LNCaP clone FGC (cell line): Measurements from ENCODE around the gene VILL.
"Not testable (repeated sequence)": the region's sequence is repeated elsewhere in the genome, so short reads cannot be mapped to it uniquely, and the experiment has no call there.

Experiments
- DNase-seq: peaks from one replicate; pipeline ENCODE4 v3.0.0-alpha.2; 2011; ENCODE audit warnings: low read depth
- H3K4me3 ChIP-seq: 2 replicates; pipeline ENCODE4 v1.5.1; 2011; ENCODE audit warnings: mild to moderate bottlenecking, low read depth, low read length, control low read depth
- CTCF ChIP-seq: IDR thresholded peaks from 2 replicates; pipeline ENCODE4 v1.5.1; 2012; ENCODE audit warnings: mild to moderate bottlenecking; ENCODE audit not compliant: control insufficient read depth, insufficient read depth; ENCODE audit errors: extremely low read depth

VILL gene

GRCh38 chr3:37968813-37969595, 21.6 kb upstream of the VILL start:
- TF ChIP-seq CTCF, result no peak
- H3K4me3 ChIP-seq, result no peak overlapping the region
- DNase-seq, result no peak

GRCh38 chr3:37969596-37970100, 20.9 kb upstream of the VILL start:
- no peak for TF ChIP-seq CTCF
- DNase-seq, result no peak
- H3K4me3 ChIP-seq, result no peak overlapping the region

DNA sequence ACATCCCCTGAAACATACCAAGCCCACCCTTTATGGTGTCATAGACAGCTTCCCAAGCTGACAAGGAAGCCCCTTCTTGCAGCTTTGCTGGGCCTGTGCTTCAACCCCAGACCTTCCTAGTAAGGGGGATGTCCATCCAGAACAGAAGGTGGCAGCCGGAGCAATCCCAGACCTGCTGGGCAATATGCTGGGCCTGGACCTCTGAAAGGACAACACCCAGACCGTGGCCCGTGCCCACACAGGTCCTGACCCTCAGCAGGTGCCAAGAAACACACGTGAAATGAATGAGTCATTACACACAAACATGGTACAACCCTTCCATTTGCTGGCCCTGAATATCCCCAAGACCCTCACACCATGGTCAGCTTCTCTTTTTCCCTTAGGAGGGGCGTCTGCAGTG, 19.8 kb upstream of the VILL start:
- no peak overlapping the region for H3K4me3 ChIP-seq
- TF ChIP-seq CTCF, result no peak
- no peak for DNase-seq

DNA sequence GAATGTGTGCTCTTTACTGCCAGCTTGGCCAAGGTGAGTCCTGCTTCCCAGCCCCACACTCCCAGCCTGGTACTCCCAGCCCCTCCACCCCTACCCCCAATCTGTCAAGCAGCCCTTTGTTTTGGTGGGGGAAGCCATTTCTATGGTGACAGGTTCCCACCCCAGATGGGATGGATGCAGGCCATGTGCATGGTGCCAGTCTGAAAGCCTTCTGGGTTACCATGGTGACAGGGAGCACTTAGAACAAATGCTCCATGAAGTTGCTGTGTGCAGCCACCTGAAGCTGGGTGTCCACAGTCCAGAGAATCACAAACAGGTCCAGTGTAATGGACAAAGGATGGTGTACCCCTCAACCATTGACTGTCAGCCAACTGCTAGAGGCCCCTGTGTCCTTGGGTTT, 19.1 kb upstream of the VILL start:
- no peak overlapping the region for H3K4me3 ChIP-seq
- no peak for DNase-seq
- TF ChIP-seq CTCF, result no peak

DNA sequence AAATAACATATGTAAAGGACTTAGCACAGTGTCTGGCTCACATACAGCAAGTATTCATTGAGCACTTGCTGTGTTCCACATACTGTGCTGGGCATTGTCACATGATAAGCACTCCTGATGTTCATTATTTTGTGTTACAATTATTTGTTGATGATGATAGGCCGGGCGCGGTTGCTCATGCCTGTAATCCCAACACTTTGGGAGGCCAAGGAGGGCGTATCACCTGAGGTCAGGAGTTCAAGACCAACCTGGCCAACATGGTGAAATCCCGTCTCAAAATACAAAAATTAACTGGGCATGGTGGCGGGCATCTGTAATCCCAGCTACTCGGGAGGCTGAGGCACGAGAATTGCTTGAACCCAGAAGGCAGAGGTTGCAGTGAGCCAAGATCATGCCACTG, 18.5 kb upstream of the VILL start:
- DNase-seq, H3K4me3 ChIP-seq: not testable (repeated sequence)

DNA sequence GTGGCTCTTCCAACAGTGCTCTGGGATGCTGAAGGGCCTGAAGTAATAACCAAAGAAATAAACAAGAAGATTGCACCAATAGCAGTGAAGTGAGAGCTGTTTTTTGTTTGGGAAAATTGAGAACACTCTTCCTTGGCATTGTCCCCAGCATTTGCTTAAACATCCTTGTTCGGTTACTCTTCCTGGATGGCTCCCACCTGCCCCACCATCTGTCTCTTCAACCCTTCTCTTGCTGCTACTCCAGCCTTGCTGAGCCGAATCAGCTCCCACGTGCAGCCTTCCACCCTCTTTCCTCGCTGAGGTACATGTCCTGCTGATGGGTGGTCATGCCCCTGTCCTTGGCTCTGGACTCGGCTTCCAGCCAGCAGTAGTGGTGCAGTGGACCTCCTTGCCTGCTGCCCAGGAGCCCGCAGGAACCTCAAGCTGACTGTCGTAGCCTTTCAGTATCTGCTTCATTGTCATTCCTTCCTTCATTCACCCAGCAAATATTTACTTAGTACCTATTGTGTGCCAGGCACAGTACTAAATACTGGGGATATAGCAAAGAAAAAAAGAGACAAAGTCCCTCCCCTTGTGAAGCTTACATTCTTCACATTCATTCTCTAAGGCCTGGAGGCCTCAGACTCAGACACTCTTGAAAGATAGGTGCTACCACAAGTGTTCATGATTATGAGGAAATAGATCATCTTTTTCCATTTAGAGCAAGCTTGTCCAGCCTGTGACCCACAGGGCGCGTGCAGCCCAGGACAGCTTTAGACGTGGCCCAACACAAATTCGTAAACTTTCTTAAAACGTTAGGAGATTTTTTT, 17.1 kb upstream of the VILL start:
- no peak for DNase-seq
- TF ChIP-seq CTCF, result no peak
- no peak overlapping the region for H3K4me3 ChIP-seq
